H9 (cell line): ENCODE measurements around the gene RNF111. TPM values are rescaled to one million over a fixed set of nuclear protein-coding genes. Genes with fewer than 3 reads are reported as not detected.

ENCODE experiments used
- DNase-seq: peaks from one replicate; pipeline ENCODE4 v3.0.0-alpha.2; 2017
- H2AFZ ChIP-seq: one replicate; pipeline ENCODE4 v1.6.1; 2013; ENCODE audit warnings: mild to moderate bottlenecking, low read length, control low read depth, moderate library complexity
- H2AK5ac ChIP-seq: 2 replicates; pipeline ENCODE4 v1.6.1; 2013; ENCODE audit warnings: low read length, control low read depth, mixed read lengths; ENCODE audit not compliant: insufficient read length
- H2BK120ac ChIP-seq: one replicate; pipeline ENCODE4 v1.6.1; 2013; ENCODE audit warnings: low read depth, mild to moderate bottlenecking, low read length, control low read depth, inconsistent platforms; ENCODE audit not compliant: poor library complexity, severe bottlenecking
- H2BK12ac ChIP-seq: 2 replicates; pipeline ENCODE4 v1.6.1; 2013; ENCODE audit warnings: low read length, control low read depth, mixed read lengths, low read depth; ENCODE audit not compliant: insufficient read length
- H2BK15ac ChIP-seq: 2 replicates; pipeline ENCODE4 v1.6.1; 2013; ENCODE audit warnings: low read depth, low read length, control low read depth
- H2BK20ac ChIP-seq: one replicate; pipeline ENCODE4 v1.6.1; 2013; ENCODE audit warnings: low read depth, mild to moderate bottlenecking, low read length, control low read depth, inconsistent platforms; ENCODE audit not compliant: poor library complexity, severe bottlenecking
- H2BK5ac ChIP-seq: 2 replicates; pipeline ENCODE4 v1.6.1; 2013; ENCODE audit warnings: low read length, control low read depth, mixed read lengths; ENCODE audit not compliant: insufficient read length
- H3K14ac ChIP-seq: 2 replicates; pipeline ENCODE4 v1.6.1; 2013; ENCODE audit warnings: low read length, control low read depth; ENCODE audit not compliant: insufficient read depth
- H3K18ac ChIP-seq: 2 replicates; pipeline ENCODE4 v1.6.1; 2013; ENCODE audit warnings: low read depth, mild to moderate bottlenecking, mixed read lengths, low read length, control low read depth; ENCODE audit not compliant: insufficient read length
- H3K23ac ChIP-seq: 2 replicates; pipeline ENCODE4 v1.6.1; 2013; ENCODE audit warnings: low read length, control low read depth, mixed read lengths, low read depth; ENCODE audit not compliant: insufficient read length
- H3K23me2 ChIP-seq: 2 replicates; pipeline ENCODE4 v1.6.1; 2013; ENCODE audit warnings: low read depth, mild to moderate bottlenecking, mixed read lengths, low read length, control low read depth; ENCODE audit not compliant: insufficient read length, poor library complexity, severe bottlenecking
- H3K27ac ChIP-seq: 2 replicates; pipeline ENCODE4 v1.5.1; 2013; ENCODE audit warnings: low read length, control low read depth, mixed read lengths, low read depth; ENCODE audit not compliant: insufficient read length
- H3K27me3 ChIP-seq: 2 replicates; pipeline ENCODE4 v1.6.1; 2013; ENCODE audit warnings: low read length, control low read depth, inconsistent platforms; ENCODE audit not compliant: insufficient read depth
- H3K4ac ChIP-seq: 2 replicates; pipeline ENCODE4 v1.6.1; 2013; ENCODE audit warnings: low read depth, mild to moderate bottlenecking, control low read depth, inconsistent platforms, low read length, moderate library complexity
- H3K4me1 ChIP-seq: 2 replicates; pipeline ENCODE4 v1.6.1; 2013; ENCODE audit warnings: low read length, control low read depth, inconsistent platforms; ENCODE audit not compliant: insufficient read depth
- H3K4me2 ChIP-seq: 2 replicates; pipeline ENCODE4 v1.6.1; 2013; ENCODE audit warnings: low read length, control low read depth, mixed read lengths; ENCODE audit not compliant: insufficient read length, insufficient read depth
- H3K56ac ChIP-seq: 2 replicates; pipeline ENCODE4 v1.6.1; 2013; ENCODE audit warnings: low read depth, mild to moderate bottlenecking, mixed read lengths, low read length, control low read depth; ENCODE audit not compliant: insufficient read length
- H3K79me1 ChIP-seq: 2 replicates; pipeline ENCODE4 v1.6.1; 2013; ENCODE audit warnings: low read depth, mild to moderate bottlenecking, moderate library complexity, low read length, control low read depth, inconsistent platforms; ENCODE audit not compliant: insufficient read depth, poor library complexity, severe bottlenecking
- H3K79me2 ChIP-seq: 2 replicates; pipeline ENCODE4 v1.6.1; 2013; ENCODE audit warnings: low read length, control low read depth, inconsistent platforms; ENCODE audit not compliant: insufficient read depth
- H3K9ac ChIP-seq: 2 replicates; pipeline ENCODE4 v1.6.1; 2013; ENCODE audit warnings: low read length, control low read depth, mixed read lengths; ENCODE audit not compliant: insufficient read length; ENCODE audit errors: extremely low read depth
- H3K9me3 ChIP-seq: one replicate; pipeline ENCODE4 v1.6.1; 2013; ENCODE audit warnings: low read depth, low read length, inconsistent platforms; ENCODE audit not compliant: control insufficient read depth
- H3T11ph ChIP-seq: one replicate; pipeline ENCODE4 v1.6.1; 2013; ENCODE audit warnings: mild to moderate bottlenecking, low read length, control low read depth, inconsistent platforms
- H4K20me1 ChIP-seq: one replicate; pipeline ENCODE4 v1.6.1; 2013; ENCODE audit not compliant: control insufficient read depth, insufficient read length, insufficient read depth
- H4K5ac ChIP-seq: 2 replicates; pipeline ENCODE4 v1.6.1; 2013; ENCODE audit warnings: low read depth, mild to moderate bottlenecking, mixed read lengths, low read length, control low read depth; ENCODE audit not compliant: insufficient read length
- H4K8ac ChIP-seq: replicated peaks from 2 replicates; pipeline ENCODE4 v1.6.1; 2013; ENCODE audit warnings: low read length, control low read depth, mixed read lengths, low read depth; ENCODE audit not compliant: insufficient read length
- H4K91ac ChIP-seq: 2 replicates; pipeline ENCODE4 v1.6.1; 2013; ENCODE audit warnings: low read depth, mild to moderate bottlenecking, moderate library complexity, mixed read lengths, low read length, control low read depth; ENCODE audit not compliant: insufficient read length
- H3K27ac Mint-ChIP-seq, 3 experiments: 2 replicates in 2 of 3; 3 replicates in 1 of 3; pipeline ENCODE4 v1.8.0; 2020 to 2021; ENCODE audit warnings: mixed read lengths in 3 of 3, mild to moderate bottlenecking in 1 of 3, moderate library complexity in 1 of 3
- H3K27me3 Mint-ChIP-seq: 2 replicates; pipeline ENCODE4 v1.8.0; 2021; ENCODE audit warnings: low read depth, mild to moderate bottlenecking, moderate library complexity, mixed read lengths
- H3K36me3 Mint-ChIP-seq, 3 experiments: 2 replicates in 2 of 3; 3 replicates in 1 of 3; pipeline ENCODE4 v1.8.0; 2020 to 2021; ENCODE audit warnings: low read depth in 3 of 3, mixed read lengths in 3 of 3; ENCODE audit not compliant: insufficient read depth in 1 of 3
- H3K4me1 Mint-ChIP-seq, 2 experiments: 2 replicates each; pipeline ENCODE4 v1.8.0; 2020; ENCODE audit warnings: mixed read lengths in 2 of 2
- H3K4me3 Mint-ChIP-seq, 2 experiments: 2 replicates in 1 of 2; 3 replicates in 1 of 2; pipeline ENCODE4 v1.8.0; 2020 to 2021; ENCODE audit warnings: mild to moderate bottlenecking in 2 of 2, mixed read lengths in 2 of 2, moderate library complexity in 1 of 2
- H3K9me3 Mint-ChIP-seq, 2 experiments: 2 replicates in 1 of 2; 3 replicates in 1 of 2; pipeline ENCODE4 v1.8.0; 2020; ENCODE audit warnings: mild to moderate bottlenecking in 2 of 2, mixed read lengths in 2 of 2, moderate library complexity in 1 of 2
- CTCF ChIP-seq: fragments of 200-600 bp; sonication (generic); conservative IDR thresholded peaks from 3 replicates; pipeline ENCODE4 v1.8.0; 2021; ENCODE audit warnings: antibody characterized with exemption, mild to moderate bottlenecking
- WGBS: extraction: QIAGEN DNeasy Blood & Tissue Kit; methylation state at CpG from one replicate; pipeline ENCODE4 v1.1.7; 2013; ENCODE audit warnings: missing lambda C conversion rate, low lambda C conversion rate, mixed read lengths; ENCODE audit not compliant: insufficient read length; ENCODE audit errors: extremely low coverage; 5-methylcytosine and 5-hydroxymethylcytosine counted together
- total RNA-seq: library from RNA; stranded (reverse); gene quantifications from 2 replicates; pipeline ENCODE4 v1.2.1, GENCODE V29; 2021

RNF111 gene
- total RNA-seq, 1 experiment from 2014 or later: 28.0 TPM

GRCh38 chr15:58985443-58985842 is 2.0 kb upstream of the RNF111 start:
- no peaks in the 10 kb centered on the region for H3K4me1 ChIP-seq
- H3K4me3 Mint-ChIP-seq: peak overlapping the region in 1 of 2 experiments; percentile 24; a peak in 1 of 5 replicates

More at GRCh38 chr15:58985443-58985842, 2.0 kb upstream of the RNF111 start:
- Histone ChIP-seq H3K9ac (no peak overlapping the region), H3K9me3 (no peaks in the 10 kb centered on the region), H2AFZ (no peak overlapping the region), H3K23ac (no peak overlapping the region), H3K79me1 (no peaks in the 10 kb centered on the region), H4K91ac (no peak overlapping the region), H3K27me3 (no peaks in the 10 kb centered on the region), H2BK15ac (no peak overlapping the region), H4K8ac (no peak overlapping the region), H4K5ac (no peak overlapping the region), H3K23me2 (peaks cover 4% of the 10 kb centered on the region), H3K4ac (no peak overlapping the region), H3K18ac (no peak overlapping the region), H2BK20ac (no peak overlapping the region), H2BK120ac (no peak overlapping the region), H2BK5ac (no peak overlapping the region), H3K56ac (no peak overlapping the region), H3K4me2 (no peak overlapping the region), H2AK5ac (no peak overlapping the region), H3K14ac (no peak overlapping the region), H3K79me2 (peaks cover 13% of the 10 kb centered on the region; the same call in 1 of the 2 replicates), H4K20me1 (no peaks in the 10 kb centered on the region), H2BK12ac (no peak overlapping the region), H3K27ac (no peak overlapping the region), H3T11ph (no peak overlapping the region)
- no peak overlapping the region for H3K27ac Mint-ChIP-seq
- WGBS: no CpG with 5 or more reads among the region's 4 CpGs
- H3K4me1 Mint-ChIP-seq: peaks cover 21 to 28% of the 10 kb centered on the region in 2 experiments
- H3K27me3 Mint-ChIP-seq: peaks cover 3% of the 10 kb centered on the region
- no peak for TF ChIP-seq CTCF
- DNase-seq: peak; percentile 45
- no peaks in the 10 kb centered on the region; a peak in 1 of 7 replicates for H3K36me3 Mint-ChIP-seq
- no peaks in the 10 kb centered on the region for H3K9me3 Mint-ChIP-seq
